Lower lobe of right lung (tissue), 2 donors: ENCODE results near the gene HFE. TPM values are rescaled to one million over a fixed set of nuclear protein-coding genes. Genes with fewer than 3 reads are reported as not detected.

Experiments
- ATAC-seq, 2 donors: fragments of 200-7000 bp; cut with Tn5 transposase; one replicate each; pipeline ENCODE4 v1.9.1; 2020 to 2022; ENCODE audit warnings: mild to moderate bottlenecking in 2 of 2, moderate library complexity in 2 of 2
- DNase-seq: peaks from one replicate; pipeline ENCODE4 v3.0.0-alpha.2; 2020
- H3K27ac ChIP-seq: fragments of 200-600 bp; one replicate; pipeline ENCODE4 v1.8.0; 2022
- H3K27me3 ChIP-seq: fragments of 200-600 bp; one replicate; pipeline ENCODE4 v1.8.0; 2022; ENCODE audit warnings: low read depth
- H3K36me3 ChIP-seq: fragments of 200-600 bp; one replicate; pipeline ENCODE4 v1.8.0; 2022; ENCODE audit warnings: mild to moderate bottlenecking
- H3K4me1 ChIP-seq: fragments of 200-600 bp; one replicate; pipeline ENCODE4 v1.8.0; 2022
- H3K4me3 ChIP-seq: fragments of 200-600 bp; one replicate; pipeline ENCODE4 v1.8.0; 2022; ENCODE audit warnings: mild to moderate bottlenecking
- H3K9me3 ChIP-seq: fragments of 200-600 bp; one replicate; pipeline ENCODE4 v1.8.0; 2022
- intact Hi-C: fragments of 100-400 bp; cut with DNase I; formaldehyde crosslinking; loops from one replicate; pipeline ENCODE4 v1.11.0; 2022
- total RNA-seq: library from RNA; stranded (reverse); fragmentation: NEBNext Ultra II Directional; extraction: Animal tissue kit (Norgen Biotek cat#: 25700); gene quantifications from one replicate; pipeline ENCODE4 v1.2.1, GENCODE V29; 2021
- TF ChIP-seq, protein P1 (sequence below): fragments of 200-600 bp; IDR thresholded peaks from one replicate; pipeline ENCODE4 v1.8.0; 2022; ENCODE audit warnings: antibody characterized with exemption, mild to moderate bottlenecking
- donor health status: DM: no; HTN: yes; CAD: no; lungs with severe emphysema.

Gene HFE
- total RNA-seq, 1 donor from 2014 or later: 12.4 TPM

- no peaks in the 10 kb centered on the region for H3K9me3 ChIP-seq
- no peak for DNase-seq
- intact Hi-C loops: no loop called here
- no peak for ATAC-seq
- no peak overlapping the region for H3K27ac ChIP-seq
- peaks cover 30% of the 10 kb centered on the region for H3K36me3 ChIP-seq
- H3K27me3 ChIP-seq: no peaks in the 10 kb centered on the region
- no peak overlapping the region for H3K4me3 ChIP-seq
- TF ChIP-seq, protein P1, sequence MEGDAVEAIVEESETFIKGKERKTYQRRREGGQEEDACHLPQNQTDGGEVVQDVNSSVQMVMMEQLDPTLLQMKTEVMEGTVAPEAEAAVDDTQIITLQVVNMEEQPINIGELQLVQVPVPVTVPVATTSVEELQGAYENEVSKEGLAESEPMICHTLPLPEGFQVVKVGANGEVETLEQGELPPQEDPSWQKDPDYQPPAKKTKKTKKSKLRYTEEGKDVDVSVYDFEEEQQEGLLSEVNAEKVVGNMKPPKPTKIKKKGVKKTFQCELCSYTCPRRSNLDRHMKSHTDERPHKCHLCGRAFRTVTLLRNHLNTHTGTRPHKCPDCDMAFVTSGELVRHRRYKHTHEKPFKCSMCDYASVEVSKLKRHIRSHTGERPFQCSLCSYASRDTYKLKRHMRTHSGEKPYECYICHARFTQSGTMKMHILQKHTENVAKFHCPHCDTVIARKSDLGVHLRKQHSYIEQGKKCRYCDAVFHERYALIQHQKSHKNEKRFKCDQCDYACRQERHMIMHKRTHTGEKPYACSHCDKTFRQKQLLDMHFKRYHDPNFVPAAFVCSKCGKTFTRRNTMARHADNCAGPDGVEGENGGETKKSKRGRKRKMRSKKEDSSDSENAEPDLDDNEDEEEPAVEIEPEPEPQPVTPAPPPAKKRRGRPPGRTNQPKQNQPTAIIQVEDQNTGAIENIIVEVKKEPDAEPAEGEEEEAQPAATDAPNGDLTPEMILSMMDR: no peak
- no peaks in the 10 kb centered on the region for H3K4me1 ChIP-seq
Measured at GRCh38 chr6:26136321-26136720, 49.1 kb downstream of the HFE start.

DNA sequence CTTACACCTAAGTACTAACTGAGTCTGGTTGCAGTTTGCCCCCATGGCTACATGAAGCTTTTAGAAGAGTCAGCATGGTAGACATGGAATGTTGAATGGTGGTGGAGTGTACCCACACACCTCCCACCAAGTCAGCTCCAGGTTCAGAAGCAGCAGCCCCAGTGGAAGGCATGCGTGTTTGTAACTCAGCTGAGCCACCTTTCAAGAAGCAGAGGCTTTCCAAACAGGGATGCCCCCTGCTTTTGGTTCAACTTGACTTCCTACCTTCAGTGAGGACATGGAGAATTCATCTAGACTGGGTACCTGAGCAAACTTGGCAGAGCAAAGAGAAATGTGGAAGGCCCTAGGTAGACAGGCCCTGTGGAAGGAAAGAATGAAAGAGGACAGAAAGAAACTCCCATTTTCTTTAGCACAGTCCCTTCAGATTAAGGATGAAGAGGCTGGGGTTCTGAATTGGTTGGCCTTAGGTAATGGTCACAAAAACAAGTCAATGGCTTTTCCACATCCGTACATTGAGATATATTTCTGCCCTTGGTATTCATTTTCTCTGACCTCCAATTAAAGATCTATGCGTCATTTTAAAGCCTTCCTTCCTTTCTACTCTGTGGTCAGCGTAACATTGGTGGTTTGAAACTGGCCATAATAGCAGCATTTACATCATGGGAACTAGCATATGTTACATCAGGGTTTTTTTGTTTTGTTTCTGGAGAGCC lies 53.2 kb downstream of the HFE start:
- H3K36me3 ChIP-seq: peaks cover 18% of the 10 kb centered on the region
- DNase-seq: no peak
- H3K27me3 ChIP-seq: no peaks in the 10 kb centered on the region
- H3K27ac ChIP-seq: no peak overlapping the region
- no peak for ATAC-seq
- TF ChIP-seq, protein P1: no peak
- no peaks in the 10 kb centered on the region for H3K4me1 ChIP-seq
- H3K9me3 ChIP-seq: no peaks in the 10 kb centered on the region
- intact Hi-C loops: no loop called here
- no peak overlapping the region for H3K4me3 ChIP-seq

DNA sequence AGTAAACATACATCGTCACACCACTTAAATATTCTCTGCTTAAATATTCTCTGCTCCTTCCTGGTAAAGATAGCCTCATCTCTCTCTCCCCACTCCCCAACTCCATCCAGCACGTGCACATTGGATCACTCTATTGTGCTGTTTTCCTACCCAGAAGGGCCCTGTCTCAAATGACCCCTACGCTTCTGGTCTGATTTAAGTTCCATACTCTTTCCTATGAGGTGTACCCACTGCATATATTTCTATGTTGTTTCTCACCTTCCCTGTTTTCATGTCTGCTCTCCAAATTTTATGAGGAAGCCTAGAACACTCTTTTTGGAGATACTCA lies 53.7 kb downstream of the HFE start:
- H3K27ac ChIP-seq: no peak overlapping the region
- H3K4me1 ChIP-seq: no peaks in the 10 kb centered on the region
- no peak overlapping the region for H3K4me3 ChIP-seq
- intact Hi-C loops: no loop called here
- H3K27me3 ChIP-seq: no peaks in the 10 kb centered on the region
- DNase-seq (no peak), ATAC-seq (no peak)
- peaks cover 18% of the 10 kb centered on the region for H3K36me3 ChIP-seq
- TF ChIP-seq, protein P1: no peak
- H3K9me3 ChIP-seq: no peaks in the 10 kb centered on the region

- TF ChIP-seq, protein P1: no peak
- ATAC-seq: no peak
- Histone ChIP-seq H3K4me3 (no peak overlapping the region), H3K36me3 (peaks cover 18% of the 10 kb centered on the region), H3K27ac (no peak overlapping the region), H3K4me1 (no peaks in the 10 kb centered on the region), H3K27me3 (no peaks in the 10 kb centered on the region), H3K9me3 (no peaks in the 10 kb centered on the region)
- intact Hi-C loops: no loop called here
- DNase-seq: no peak
Measured at GRCh38 chr6:26141378-26141904, 54.2 kb downstream of the HFE start.

DNA sequence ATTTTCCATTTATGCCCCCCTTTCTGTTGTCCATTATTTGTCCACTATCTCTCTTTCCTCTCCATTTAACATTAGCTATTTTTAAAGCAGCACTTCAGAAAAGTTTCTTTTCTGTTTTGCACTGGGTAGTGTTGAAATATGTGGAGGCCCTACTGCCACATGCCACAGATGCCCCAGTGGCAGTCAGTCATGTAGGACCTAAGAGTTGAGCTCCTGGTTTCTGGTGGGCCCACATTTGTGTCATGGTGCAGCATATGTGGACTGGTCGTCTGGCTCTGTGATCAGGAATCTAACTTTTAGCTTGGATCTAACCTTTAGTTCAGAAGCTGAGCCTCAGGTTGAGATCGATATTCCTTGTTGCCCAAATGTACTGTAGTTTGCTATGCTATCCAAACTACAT lies 54.8 kb downstream of the HFE start:
- TF ChIP-seq, protein P1: no peak
- Histone ChIP-seq H3K4me1 (no peaks in the 10 kb centered on the region), H3K27me3 (no peaks in the 10 kb centered on the region), H3K27ac (no peak overlapping the region), H3K4me3 (no peak overlapping the region), H3K36me3 (peaks cover 18% of the 10 kb centered on the region), H3K9me3 (no peaks in the 10 kb centered on the region)
- ATAC-seq: no peak
- no peak for DNase-seq
- intact Hi-C loops: no loop called here

Other genes with a start within 250 kb of the HFE start
- not detected for gene SLC17A3, start 213.2 kb upstream of the HFE start, total RNA-seq
- not detected for gene SLC17A2, start 156.7 kb upstream of the HFE start, total RNA-seq
- 23.0 TPM for gene TRIM38, start 124.6 kb upstream of the HFE start, total RNA-seq